NK-92 (cell line): ENCODE measurements around the gene ASTN1.

Source experiments
- DNase-seq: peaks from one replicate; lab custom pipeline; 2025; ENCODE audit not compliant: unreplicated experiment; lab: John Stamatoyannopoulos, UW

Gene ASTN1

GRCh38 chr1:176934370-176934769, 230.1 kb downstream of the ASTN1 start:
- no peak for DNase-seq

GRCh38 chr1:176932114-176933104, 232.1 kb downstream of the ASTN1 start:
- DNase-seq = no peak

GRCh38 chr1:176931526-176931925, 233.0 kb downstream of the ASTN1 start:
- no peak for DNase-seq

GRCh38 chr1:176926330-176927086, 238.0 kb downstream of the ASTN1 start:
- no peak for DNase-seq

GRCh38 chr1:176925223-176925622, 239.3 kb downstream of the ASTN1 start:
- no peak for DNase-seq

GRCh38 chr1:176923283-176923682, 241.2 kb downstream of the ASTN1 start:
- no peak for DNase-seq

- no peak for DNase-seq
These were observed 244.8 kb downstream of the ASTN1 start for GRCh38 chr1:176919386-176920378.

GRCh38 chr1:176905648-176906047, 258.9 kb downstream of the ASTN1 start:
- DNase-seq = no peak

- DNase-seq = no peak
These were observed 260.3 kb downstream of the ASTN1 start for GRCh38 chr1:176904057-176904751.

- no peak for DNase-seq
These were observed 261.0 kb downstream of the ASTN1 start for GRCh38 chr1:176903474-176903873.

GRCh38 chr1:176899321-176899720, 265.2 kb downstream of the ASTN1 start:
- DNase-seq = no peak

- DNase-seq = no peak
These were observed 266.9 kb downstream of the ASTN1 start for GRCh38 chr1:176897350-176898236.

- DNase-seq = no peak
These were observed 268.3 kb downstream of the ASTN1 start for GRCh38 chr1:176896216-176896615.

- no peak for DNase-seq
These were observed 270.1 kb downstream of the ASTN1 start for GRCh38 chr1:176894450-176894849.

GRCh38 chr1:176893625-176894352, 270.7 kb downstream of the ASTN1 start:
- no peak for DNase-seq

- no peak for DNase-seq
These were observed 276.0 kb downstream of the ASTN1 start for GRCh38 chr1:176888471-176889032.

- no peak for DNase-seq
These were observed 278.8 kb downstream of the ASTN1 start for GRCh38 chr1:176885751-176886150.

- DNase-seq = no peak
These were observed 279.2 kb downstream of the ASTN1 start for GRCh38 chr1:176885341-176885740.
